Suprapubic skin (tissue), 4 donors: Measurements from ENCODE around the gene RHOG. TPM values are rescaled to one million over a fixed set of nuclear protein-coding genes. Genes with fewer than 3 reads are reported as not detected.

ENCODE experiments used
- DNase-seq, 2 donors: peaks; one replicate each; pipeline ENCODE4 v3.0.0-alpha.2; 2019; ENCODE audit warnings: low spot score in 2 of 2
- H3K27ac ChIP-seq: fragments of 200-600 bp; sonication (generic); one replicate; pipeline ENCODE4 v1.5.1; 2019
- H3K27me3 ChIP-seq: fragments of 200-600 bp; sonication (generic); one replicate; pipeline ENCODE4 v1.5.1; 2019
- H3K36me3 ChIP-seq: fragments of 200-600 bp; sonication (generic); one replicate; pipeline ENCODE4 v1.5.1; 2019
- H3K4me1 ChIP-seq: fragments of 200-600 bp; sonication (generic); one replicate; pipeline ENCODE4 v1.5.1; 2019
- H3K4me3 ChIP-seq: fragments of 200-600 bp; sonication (generic); one replicate; pipeline ENCODE4 v1.5.1; 2019; ENCODE audit warnings: mild to moderate bottlenecking
- H3K9me3 ChIP-seq: fragments of 200-600 bp; sonication (generic); one replicate; pipeline ENCODE4 v1.5.1; 2019
- CTCF ChIP-seq, 2 donors: fragments of 200-600 bp in 1 of 2; fragments of 450-650 bp in 1 of 2; sonication (generic) in 1 of 2; IDR thresholded peaks; one replicate each; pipeline ENCODE4 v1.5.1; 2016 to 2019; ENCODE audit warnings: antibody characterized with exemption in 2 of 2, mild to moderate bottlenecking in 1 of 2, moderate library complexity in 1 of 2
- EP300 ChIP-seq: sonication (generic); formaldehyde crosslinking; IDR thresholded peaks from one replicate; pipeline ENCODE4 v1.6.1; 2017; ENCODE audit warnings: antibody characterized with exemption
- POLR2A ChIP-seq, 2 donors: fragments of 450-650 bp; IDR thresholded peaks; one replicate each; pipeline ENCODE4 v1.6.1; 2017; ENCODE audit warnings: antibody characterized with exemption in 2 of 2, mild to moderate bottlenecking in 2 of 2, moderate library complexity in 2 of 2
- POLR2AphosphoS5 ChIP-seq, 3 donors: sonication (generic); formaldehyde crosslinking; IDR thresholded peaks; one replicate each; pipeline ENCODE4 v1.6.1; 2017; ENCODE audit warnings: antibody characterized with exemption in 3 of 3
- WGBS: methylation state at CpG from one replicate; pipeline ENCODE4 v1.1.5; 2018; 5-methylcytosine and 5-hydroxymethylcytosine counted together
- total RNA-seq, 4 donors: library from RNA; depleted of rRNA; stranded (reverse); fragments of >200 nt; gene quantifications; one replicate each; pipeline ENCODE4 v1.1.0, GENCODE V29; 2016

Gene RHOG
- total RNA-seq, 4 donors from 2014 or later, result 36.6 to 47.3 (median 39.3) TPM

- 23% methylated on average over 3 of the region's 5 CpGs for WGBS
- no peak for DNase-seq
These were observed 31.7 kb downstream of the RHOG start for GRCh38 chr11:3808861-3809623.

DNA sequence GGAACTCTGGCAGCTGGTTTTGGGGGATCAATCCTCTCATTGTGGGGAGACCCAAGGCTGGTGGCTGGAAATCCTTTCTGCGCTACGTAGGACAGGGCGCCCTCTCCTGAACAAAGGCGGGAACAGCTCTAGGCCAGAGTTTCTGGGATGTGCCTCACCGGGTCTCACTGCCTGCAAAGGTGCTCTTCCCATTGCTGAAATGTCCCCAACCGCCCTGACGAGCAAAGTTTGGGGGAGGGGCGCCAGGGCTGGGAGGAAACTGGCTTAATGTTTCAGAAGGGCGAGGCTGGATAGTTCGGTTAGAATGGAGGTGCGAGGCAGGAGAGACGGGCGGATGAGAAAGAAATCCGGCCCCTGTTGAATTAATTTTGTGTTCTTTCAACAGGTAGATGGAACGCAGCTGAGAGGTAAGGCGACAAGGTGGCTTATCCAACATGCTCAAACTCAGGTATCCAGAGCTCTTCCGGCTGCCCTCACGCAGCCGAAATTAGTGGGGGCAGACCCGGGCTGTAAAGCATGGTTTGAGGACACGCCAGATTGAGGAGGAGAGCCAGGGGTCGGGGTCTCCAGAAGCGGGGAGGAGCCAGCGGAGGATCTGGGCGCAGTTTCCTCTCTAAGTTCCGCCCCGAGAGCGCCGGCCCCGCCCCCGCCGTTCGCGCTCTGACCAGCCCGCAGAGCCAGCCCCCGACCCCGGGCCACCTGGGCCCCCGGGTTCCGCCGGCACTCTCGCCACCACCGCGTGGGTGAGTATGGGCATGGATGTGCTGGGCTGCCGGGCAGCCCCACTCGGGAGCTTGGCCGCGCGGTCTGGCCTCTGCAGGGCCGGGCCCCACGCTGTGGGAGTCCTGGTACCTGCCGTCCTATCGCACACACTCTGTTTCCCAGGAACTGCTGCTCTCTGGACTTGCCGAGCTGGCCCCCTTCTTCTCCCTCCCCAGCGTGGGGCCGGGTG lies 32.6 kb downstream of the RHOG start, which contains the start of gene PGAP2:
Gene PGAP2 (plus strand): TSS at position 652 of the 952 bp plus-strand sequence. CDS start 2,700 bp downstream, outside the sequence.
- peak; percentile 79 to 84 for DNase-seq
- H3K27ac ChIP-seq, result peak within 1 kb of the TSS; percentile 75
- no peak for TF ChIP-seq EP300
- TF ChIP-seq CTCF (IDR thresholded peaks at IDR 0.05), result peak; percentile 34 to 71
- TF ChIP-seq POLR2AphosphoS5 (IDR thresholded peaks at IDR 0.05), result no peak
- peaks cover 20% of the 10 kb centered on the region for H3K4me1 ChIP-seq
- H3K27me3 ChIP-seq, result no peaks in the 10 kb centered on the region
- H3K9me3 ChIP-seq, result no peaks in the 10 kb centered on the region
- H3K4me3 ChIP-seq, result peak within 1 kb of the TSS; percentile 86
- no peaks in the 10 kb centered on the region for H3K36me3 ChIP-seq
- 6% methylated on average over 20 of the region's 55 CpGs for WGBS

More at GRCh38 chr11:3808861-3809623, 31.7 kb downstream of the RHOG start:
- H3K27ac ChIP-seq, result peak overlapping the region; percentile 75
- H3K36me3 ChIP-seq, result no peaks in the 10 kb centered on the region
- no peaks in the 10 kb centered on the region for H3K27me3 ChIP-seq
- peaks cover 20% of the 10 kb centered on the region for H3K4me1 ChIP-seq
- TF ChIP-seq EP300 (no peak), POLR2A (IDR thresholded peaks at IDR 0.05) (no peak), CTCF (IDR thresholded peaks at IDR 0.05) (no peak), POLR2AphosphoS5 (IDR thresholded peaks at IDR 0.05) (no peak)
- peak overlapping the region; percentile 86 for H3K4me3 ChIP-seq
- H3K9me3 ChIP-seq, result no peaks in the 10 kb centered on the region

GRCh38 chr11:3803726-3804495 lies 36.8 kb downstream of the RHOG start:
- no peak overlapping the region for H3K4me3 ChIP-seq
- H3K27me3 ChIP-seq, result no peaks in the 10 kb centered on the region
- WGBS, result 90% methylated on average over 11 of the region's 11 CpGs
- H3K27ac ChIP-seq, result no peak overlapping the region
- DNase-seq, result no peak
- no peak for TF ChIP-seq POLR2AphosphoS5 (IDR thresholded peaks at IDR 0.05)
- no peak for TF ChIP-seq EP300
- no peak for TF ChIP-seq POLR2A (IDR thresholded peaks at IDR 0.05)
- TF ChIP-seq CTCF (IDR thresholded peaks at IDR 0.05), result no peak
- H3K36me3 ChIP-seq, result no peaks in the 10 kb centered on the region
- H3K9me3 ChIP-seq, result no peaks in the 10 kb centered on the region
- peaks cover 5% of the 10 kb centered on the region for H3K4me1 ChIP-seq

GRCh38 chr11:3802011-3802790 lies 38.6 kb downstream of the RHOG start:
- no peaks in the 10 kb centered on the region for H3K9me3 ChIP-seq

More at GRCh38 chr11:3802011-3802790, 38.6 kb downstream of the RHOG start:
- H3K4me1 ChIP-seq, result peaks cover 9% of the 10 kb centered on the region
- 86% methylated on average over 4 of the region's 4 CpGs for WGBS
- H3K4me3 ChIP-seq, result no peak overlapping the region
- TF ChIP-seq CTCF (IDR thresholded peaks at IDR 0.05), result no peak
- H3K27ac ChIP-seq, result no peak overlapping the region
- H3K27me3 ChIP-seq, result no peaks in the 10 kb centered on the region
- DNase-seq, result no peak
- H3K36me3 ChIP-seq, result no peaks in the 10 kb centered on the region
